SK-N-SH treated with all-trans-retinoic acid at 6 μM for 48 hours (cell line): ENCODE measurements around the gene LMNA.

Experiments
- PATZ1 ChIP-seq: fragments of 250-450 bp; sonication (Bioruptor Pico); IDR thresholded peaks from 2 replicates; pipeline ENCODE4 v1.8.0; 2020; ENCODE audit warnings: mild to moderate bottlenecking, moderate library complexity, borderline replicate concordance
- TSHZ2 ChIP-seq: fragments of 250-450 bp; sonication (Bioruptor Pico); IDR thresholded peaks from 2 replicates; pipeline ENCODE4 v1.5.0; 2020; ENCODE audit warnings: mild to moderate bottlenecking, moderate library complexity
- ZFP30 ChIP-seq: fragments of 450-650 bp; formaldehyde crosslinking; IDR thresholded peaks from 2 replicates; pipeline ENCODE4 v1.5.0; 2022; ENCODE audit warnings: mild to moderate bottlenecking, moderate library complexity

- TF ChIP-seq PATZ1 (CRISPR knock-in tag): no peak
- TF ChIP-seq TSHZ2 (CRISPR knock-in tag): no peak
- TF ChIP-seq ZFP30: no peak
Observed at GRCh38 chr1:156113282-156113950, 1.1 kb upstream of the LMNA start.
